ENCODE measurements around the gene KDM1A. TPM values are rescaled to one million over a fixed set of nuclear protein-coding genes. Genes with fewer than 3 reads are reported as not detected.

KDM1A gene
- polyA plus RNA-seq, 3 donors = 22.1 to 30.2 (median 24.1) TPM

GRCh38 chr1:23110391-23110790, 91.1 kb downstream of the KDM1A start:
- no peaks in the 10 kb centered on the region for H3K9me3 ChIP-seq (replicated peaks in 1 of 2; ENCODE audit: control insufficient read depth in 1 of 2, insufficient read depth in 1 of 2, low read length in 2 of 2)
- intact Hi-C loops (cut with micrococcal nuclease) = no loop called here
- Mint-ChIP-seq H3K27me3 (ENCODE audit: low read depth in 3 of 3) (peaks cover 0 to 1% (median 0%) of the 10 kb centered on the region in 3 donors), H3K4me3 (no peak overlapping the region), H3K36me3 (peaks cover 20 to 26% of the 10 kb centered on the region in 2 donors), H3K27ac (peak overlapping the region in 1 of 7 donors; percentile 20), H3K9me3 (peaks cover 0 to 1% (median 0%) of the 10 kb centered on the region in 7 donors), H3K4me1 (peaks cover 23% of the 10 kb centered on the region)
- no peak for DNase-seq
- no peaks in the 10 kb centered on the region for H3K27me3 ChIP-seq (ENCODE audit: control insufficient read depth in 2 of 2, insufficient read depth in 2 of 2, low read length in 2 of 2)
- H3K4me1 ChIP-seq (ENCODE audit: control insufficient read depth in 1 of 2, insufficient read depth in 2 of 2, low read length in 2 of 2) = peaks cover 5 to 15% of the 10 kb centered on the region in 2 donors
- no peak overlapping the region for H3K9ac ChIP-seq (ENCODE audit: insufficient read depth, low read length, poor library complexity, severe bottlenecking)
- no peak overlapping the region for H3K4me2 ChIP-seq (replicated peaks; ENCODE audit: extremely low read depth, low read length, poor library complexity, severe bottlenecking)
- TF ChIP-seq CTCF (IDR thresholded peaks at IDR 0.05) = no peak
- H3K27ac ChIP-seq (ENCODE audit: low read depth in 1 of 2, low read length in 2 of 2) = no peak overlapping the region
- no CpG with 5 or more reads among the region's 5 CpGs for whole genome bisulfite sequencing (ENCODE audit: insufficient coverage)
- no peak overlapping the region for H2AFZ ChIP-seq (ENCODE audit: insufficient read depth, low read depth, low read length, poor library complexity, severe bottlenecking)
- peaks cover 13% of the 10 kb centered on the region for H3K79me2 ChIP-seq (ENCODE audit: insufficient read depth, low read length)
- H4K20me1 ChIP-seq (ENCODE audit: insufficient read depth, low read length) = peaks cover 24% of the 10 kb centered on the region
- H3K36me3 ChIP-seq (replicated peaks in 1 of 2; ENCODE audit: control insufficient read depth in 1 of 2, insufficient read depth in 2 of 2, low read length in 2 of 2) = peaks cover 7 to 34% of the 10 kb centered on the region in 2 donors
- no peak overlapping the region for H3K4me3 ChIP-seq (replicated peaks in 1 of 3; ENCODE audit: low read depth in 2 of 3, low read length in 3 of 3)

- 93% methylated on average over 2 of the region's 6 CpGs for WGBS (ENCODE audit: insufficient coverage)
- Histone ChIP-seq H3K4me2 (replicated peaks; ENCODE audit: extremely low read depth, low read length, poor library complexity, severe bottlenecking) (no peak overlapping the region), H3K27ac (ENCODE audit: low read depth in 1 of 2, low read length in 2 of 2) (no peak overlapping the region), H4K20me1 (ENCODE audit: insufficient read depth, low read length) (peaks cover 30% of the 10 kb centered on the region), H3K27me3 (ENCODE audit: control insufficient read depth in 2 of 2, insufficient read depth in 2 of 2, low read length in 2 of 2) (no peaks in the 10 kb centered on the region), H3K4me3 (replicated peaks in 1 of 3; ENCODE audit: low read depth in 2 of 3, low read length in 3 of 3) (no peak overlapping the region), H3K36me3 (replicated peaks in 1 of 2; ENCODE audit: control insufficient read depth in 1 of 2, insufficient read depth in 2 of 2, low read length in 2 of 2) (peaks cover 7 to 20% of the 10 kb centered on the region in 2 donors), H3K4me1 (ENCODE audit: control insufficient read depth in 1 of 2, insufficient read depth in 2 of 2, low read length in 2 of 2) (peaks cover 5 to 23% of the 10 kb centered on the region in 2 donors), H2AFZ (ENCODE audit: insufficient read depth, low read depth, low read length, poor library complexity, severe bottlenecking) (no peak overlapping the region), H3K9me3 (replicated peaks in 1 of 2; ENCODE audit: control insufficient read depth in 1 of 2, insufficient read depth in 1 of 2, low read length in 2 of 2) (no peaks in the 10 kb centered on the region), H3K79me2 (ENCODE audit: insufficient read depth, low read length) (peaks cover 21% of the 10 kb centered on the region), H3K9ac (ENCODE audit: insufficient read depth, low read length, poor library complexity, severe bottlenecking) (no peak overlapping the region)
- Mint-ChIP-seq H3K4me1 (peaks cover 32% of the 10 kb centered on the region), H3K36me3 (peaks cover 13 to 16% of the 10 kb centered on the region in 2 donors), H3K4me3 (no peak overlapping the region), H3K27me3 (ENCODE audit: low read depth in 3 of 3) (peaks cover 0 to 1% (median 0%) of the 10 kb centered on the region in 3 donors), H3K9me3 (peaks cover 0 to 1% (median 0%) of the 10 kb centered on the region in 7 donors), H3K27ac (peak overlapping the region in 1 of 7 donors; percentile 57)
- intact Hi-C loops (cut with micrococcal nuclease) = no loop called here
- no peak for TF ChIP-seq CTCF (IDR thresholded peaks at IDR 0.05)
- no peak for DNase-seq
Observed at GRCh38 chr1:23111600-23112535, 92.6 kb downstream of the KDM1A start.

All from CD14-positive monocyte (primary cell).